Ishikawa (cell line): ENCODE data around the gene HELB.

ENCODE experiments used
- CEBPB ChIP-seq: IDR thresholded peaks from 2 replicates; pipeline ENCODE4 v1.6.1; 2012
- CREB1 ChIP-seq: IDR thresholded peaks from 2 replicates; pipeline ENCODE4 v1.6.1; 2012; ENCODE audit warnings: low read depth
- EGR1 ChIP-seq: IDR thresholded peaks from 2 replicates; pipeline ENCODE4 v1.6.1; 2012
- EP300 ChIP-seq: IDR thresholded peaks from 2 replicates; pipeline ENCODE4 v1.6.1; 2012; ENCODE audit warnings: borderline replicate concordance
- FOXM1 ChIP-seq: IDR thresholded peaks from 2 replicates; pipeline ENCODE4 v1.6.1; 2012; ENCODE audit warnings: low read depth, borderline replicate concordance
- MAX ChIP-seq: IDR thresholded peaks from 2 replicates; pipeline ENCODE4 v1.6.1; 2012
- NFIC ChIP-seq: IDR thresholded peaks from 2 replicates; pipeline ENCODE4 v1.6.1; 2012
- REST ChIP-seq: IDR thresholded peaks from 2 replicates; pipeline ENCODE4 v1.6.1; 2012; ENCODE audit warnings: low read depth, mild to moderate bottlenecking
- TAF1 ChIP-seq: IDR thresholded peaks from 2 replicates; pipeline ENCODE4 v1.6.1; 2012; ENCODE audit warnings: low read depth, mild to moderate bottlenecking
- TCF12 ChIP-seq: IDR thresholded peaks from 2 replicates; pipeline ENCODE4 v1.6.1; 2012; ENCODE audit warnings: low read depth
- TEAD4 ChIP-seq: IDR thresholded peaks from 2 replicates; pipeline ENCODE4 v1.6.1; 2012
- USF1 ChIP-seq: IDR thresholded peaks from 2 replicates; pipeline ENCODE4 v1.6.1; 2012
- YY1 ChIP-seq: IDR thresholded peaks from 2 replicates; pipeline ENCODE4 v1.6.1; 2012; ENCODE audit warnings: low read depth
- ZBTB7A ChIP-seq: IDR thresholded peaks from 2 replicates; pipeline ENCODE4 v1.6.1; 2012; ENCODE audit warnings: low read depth

HELB gene

GRCh38 chr12:66375560-66375959, 73.3 kb downstream of the HELB start:
- TF ChIP-seq EP300 (no peak), FOXM1 (no peak), ZBTB7A (no peak)

DNA sequence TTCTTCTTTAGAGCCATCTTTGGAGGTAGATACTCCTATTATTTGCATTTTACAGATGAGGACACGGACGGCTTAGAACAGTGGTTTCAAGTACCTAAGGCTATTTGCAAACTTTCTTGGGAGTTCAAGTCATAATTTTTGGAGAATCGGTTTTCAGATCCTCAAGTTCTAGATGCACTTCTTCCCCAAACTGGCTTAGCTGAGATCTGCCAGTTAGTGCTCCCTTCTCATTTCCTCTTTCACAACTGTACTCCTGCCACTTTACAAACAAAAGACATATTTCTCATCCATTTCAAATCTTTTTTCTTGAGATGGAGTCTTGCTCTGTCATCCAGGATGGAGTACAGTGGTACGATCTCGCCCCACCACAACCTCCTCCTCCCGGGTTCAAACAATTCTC, 77.3 kb downstream of the HELB start:
- no peak for TF ChIP-seq CREB1

GRCh38 chr12:66380769-66381535, 78.7 kb downstream of the HELB start:
- TF ChIP-seq CEBPB (peak; percentile 58; the same call in 1 of the 2 replicates), TAF1 (no peak)

DNA sequence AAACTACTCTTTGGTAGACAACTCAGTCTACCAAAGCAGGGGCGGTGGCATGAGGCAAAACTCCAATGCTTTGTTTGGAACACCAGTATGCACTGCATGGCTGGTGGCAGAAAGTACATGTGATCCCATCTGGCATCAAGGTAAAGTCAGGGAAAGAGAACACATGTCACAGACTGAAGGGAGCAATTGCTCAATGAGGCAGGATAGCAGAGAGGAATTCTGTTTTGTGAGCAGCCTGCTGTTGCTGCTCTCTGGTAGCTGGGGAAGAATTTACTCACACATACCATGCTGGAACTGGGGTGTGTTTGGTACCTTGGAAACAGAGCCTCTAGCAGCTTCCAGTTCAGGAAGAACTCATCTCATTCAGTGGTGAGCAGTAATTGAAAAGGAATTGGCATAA, 84.8 kb downstream of the HELB start:
- no peak for TF ChIP-seq EP300
- TF ChIP-seq FOXM1 = no peak
- TF ChIP-seq TCF12 = no peak
- TF ChIP-seq MAX = no peak
- TF ChIP-seq TEAD4 = no peak
- no peak for TF ChIP-seq NFIC
- TF ChIP-seq EGR1 = no peak
- no peak for TF ChIP-seq CEBPB
- TF ChIP-seq YY1 = no peak
- no peak for TF ChIP-seq USF1
- TF ChIP-seq TAF1 = no peak
- TF ChIP-seq REST = no peak
- TF ChIP-seq CREB1 = no peak
